Common myeloid progenitor, CD34-positive (primary cell): ENCODE data around the gene TEX13A. TPM values are rescaled to one million over a fixed set of nuclear protein-coding genes. Genes with fewer than 3 reads are reported as not detected.

Experiments used
- CTCF ChIA-PET: fragments of 350-600 bp; sonication (Branson Sonifier 250); formaldehyde crosslinking; loops from one replicate; lab custom pipeline; 2021; ENCODE audit warnings: antibody characterized with exemption; lab: Charles Lee
- POLR2A ChIA-PET: fragments of 350-600 bp; sonication (Branson Sonifier 250); formaldehyde crosslinking; loops from one replicate; lab custom pipeline; 2021; ENCODE audit warnings: antibody characterized with exemption; lab: Charles Lee
- DNase-seq, 3 donors: peaks; one replicate each; pipeline versions ENCODE4 v3.0.0 to v3.0.0-alpha.2; 2013
- H3K27ac ChIP-seq, 2 experiments: 1 replicate in 1 of 2; 2 replicates in 1 of 2; pipeline ENCODE4 v1.7.0; 2013; ENCODE audit warnings: inconsistent platforms in 2 of 2, low read length in 2 of 2, mild to moderate bottlenecking in 2 of 2, low read depth in 1 of 2, moderate library complexity in 1 of 2; ENCODE audit not compliant: severe bottlenecking in 2 of 2, insufficient read depth in 1 of 2, poor library complexity in 1 of 2
- H3K27me3 ChIP-seq, 5 experiments: replicated peaks in 2 of 5; 1 replicate in 3 of 5; 2 replicates in 2 of 5; pipeline versions ENCODE4 v1.6.1 to v1.7.0; 2013; ENCODE audit warnings: low read length in 4 of 5, mild to moderate bottlenecking in 2 of 5, moderate library complexity in 2 of 5, inconsistent platforms in 1 of 5; ENCODE audit not compliant: insufficient read depth in 5 of 5, control insufficient read depth in 4 of 5
- H3K36me3 ChIP-seq, 4 experiments: 1 replicate in 2 of 4; 2 replicates in 2 of 4; pipeline versions ENCODE4 v1.6.1 to v1.7.0; 2013; ENCODE audit warnings: low read length in 3 of 4, control low read depth in 1 of 4, mild to moderate bottlenecking in 1 of 4; ENCODE audit not compliant: control insufficient read depth in 4 of 4, insufficient read depth in 4 of 4
- H3K4me1 ChIP-seq, 4 experiments: 1 replicate in 3 of 4; 2 replicates in 1 of 4; pipeline versions ENCODE4 v1.6.1 to v1.7.1; 2013; ENCODE audit warnings: low read length in 3 of 4, mild to moderate bottlenecking in 3 of 4, control low read depth in 1 of 4, inconsistent platforms in 1 of 4, moderate library complexity in 1 of 4; ENCODE audit not compliant: control insufficient read depth in 4 of 4, insufficient read depth in 4 of 4; ENCODE audit errors: control extremely low read depth in 1 of 4
- H3K4me3 ChIP-seq, 7 experiments: 1 replicate in 4 of 7; 2 replicates in 3 of 7; pipeline versions ENCODE4 v1.5.1 to v1.7.0; 2013; ENCODE audit warnings: mild to moderate bottlenecking in 7 of 7, low read length in 6 of 7, moderate library complexity in 6 of 7, inconsistent platforms in 2 of 7, low read depth in 2 of 7, control low read depth in 1 of 7; ENCODE audit not compliant: insufficient read depth in 4 of 7, control insufficient read depth in 1 of 7; ENCODE audit errors: extremely low read depth in 1 of 7
- H3K9me3 ChIP-seq, 5 experiments: 1 replicate in 4 of 5; 2 replicates in 1 of 5; pipeline versions ENCODE4 v1.6.1 to v1.7.1; 2013; ENCODE audit warnings: low read length in 4 of 5, mild to moderate bottlenecking in 2 of 5, inconsistent platforms in 1 of 5, low read depth in 1 of 5, moderate library complexity in 1 of 5; ENCODE audit not compliant: control insufficient read depth in 4 of 5, insufficient read depth in 2 of 5; ENCODE audit errors: control extremely low read depth in 1 of 5
- WGBS: methylation state at CpG from one replicate; pipeline ENCODE4 v1.1.5; 2013; ENCODE audit not compliant: insufficient coverage; 5-methylcytosine and 5-hydroxymethylcytosine counted together
- polyA plus RNA-seq: library from polyadenylated mRNA; unstranded; fragments of 120-200 nt; gene quantifications from one replicate; pipeline ENCODE4 v1.2.1, GENCODE V29; 2013

The TEX13A gene
- polyA plus RNA-seq: not detected

GRCh38 chrX:105220636-105221035, at the start of gene TEX13A:
TEX13A (minus strand) TSS chrX:105220694; CDS start chrX:105220397, 297 bp downstream.
- H3K9me3 ChIP-seq: no peaks in the 10 kb centered on the region
- no peaks in the 10 kb centered on the region for H3K36me3 ChIP-seq
- no peak within 1 kb of the TSS for H3K27ac ChIP-seq
- WGBS: no CpG with 5 or more reads among the region's 7 CpGs
- H3K27me3 ChIP-seq: no peaks in the 10 kb centered on the region
- DNase-seq: no peak
- H3K4me1 ChIP-seq: no peaks in the 10 kb centered on the region
- ChIA-PET CTCF (no interaction called here), POLR2A (no interaction called here)
- H3K4me3 ChIP-seq: no peak within 1 kb of the TSS

DNA sequence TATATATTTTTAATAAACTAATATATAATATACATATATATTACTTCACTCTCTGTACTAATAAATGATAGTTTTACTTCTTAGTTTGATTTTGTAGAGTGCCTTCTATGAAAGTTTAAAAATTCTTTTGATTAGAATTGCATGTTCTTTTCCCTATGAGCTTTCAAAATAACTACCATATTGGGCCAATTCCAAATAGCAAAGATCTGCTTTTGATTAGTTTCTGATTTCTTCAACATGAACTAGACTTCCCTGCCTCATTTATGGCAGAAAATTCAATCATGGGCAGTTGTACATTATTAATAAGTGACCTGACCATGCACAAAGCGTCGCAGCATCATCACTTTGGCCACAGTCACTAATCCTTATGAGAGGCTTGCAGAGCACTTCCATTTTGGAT, 48.9 kb upstream of the TEX13A start:
- CTCF ChIA-PET: no interaction called here
- Histone ChIP-seq H3K4me1 (no peaks in the 10 kb centered on the region), H3K9me3 (no peaks in the 10 kb centered on the region), H3K27ac (no peak overlapping the region), H3K4me3 (no peak overlapping the region), H3K27me3 (no peaks in the 10 kb centered on the region), H3K36me3 (no peaks in the 10 kb centered on the region)
- WGBS: no CpG with 5 or more reads among the region's 2 CpGs
- POLR2A ChIA-PET: no interaction called here
- no peak for DNase-seq

GRCh38 chrX:105267167-105267566, 46.7 kb upstream of the TEX13A start:
- H3K4me1 ChIP-seq: no peaks in the 10 kb centered on the region
- H3K27me3 ChIP-seq: no peaks in the 10 kb centered on the region
- CTCF ChIA-PET: no interaction called here
- no peak for DNase-seq
- H3K4me3 ChIP-seq: no peak overlapping the region
- 100% methylated on average over 1 of the region's 2 CpGs for WGBS
- H3K9me3 ChIP-seq: no peaks in the 10 kb centered on the region
- POLR2A ChIA-PET: no interaction called here
- H3K36me3 ChIP-seq: no peaks in the 10 kb centered on the region
- H3K27ac ChIP-seq: no peak overlapping the region

- DNase-seq: no peak
- POLR2A ChIA-PET: no interaction called here
- H3K9me3 ChIP-seq: no peaks in the 10 kb centered on the region
- no peaks in the 10 kb centered on the region for H3K27me3 ChIP-seq
- CTCF ChIA-PET: no interaction called here
- no CpG with 5 or more reads among the region's 1 CpG for WGBS
- H3K4me1 ChIP-seq: no peaks in the 10 kb centered on the region
- no peak overlapping the region for H3K27ac ChIP-seq
- no peak overlapping the region for H3K4me3 ChIP-seq
- H3K36me3 ChIP-seq: no peaks in the 10 kb centered on the region
These were observed 46.0 kb upstream of the TEX13A start for GRCh38 chrX:105266456-105266855.

DNA sequence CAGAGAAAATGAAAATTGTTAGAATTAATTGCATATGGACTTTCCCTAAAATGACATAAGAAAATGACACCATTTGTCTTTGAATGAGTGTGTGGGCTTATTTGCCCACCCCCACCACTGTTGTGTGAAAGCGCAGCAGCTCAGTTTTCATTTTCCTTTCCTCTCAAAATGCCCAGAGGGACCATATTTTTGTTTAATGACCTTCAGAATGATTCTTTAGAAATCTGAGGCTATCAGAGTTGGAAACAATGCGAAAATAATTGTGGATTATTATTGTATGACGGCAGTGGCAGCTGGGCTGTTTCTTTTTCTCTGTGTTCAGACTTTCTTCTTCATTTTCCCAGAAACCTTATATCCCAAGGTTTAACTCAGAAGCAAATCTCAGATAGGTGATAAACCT, 44.6 kb upstream of the TEX13A start:
- WGBS: no CpG with 5 or more reads among the region's 3 CpGs

DNA sequence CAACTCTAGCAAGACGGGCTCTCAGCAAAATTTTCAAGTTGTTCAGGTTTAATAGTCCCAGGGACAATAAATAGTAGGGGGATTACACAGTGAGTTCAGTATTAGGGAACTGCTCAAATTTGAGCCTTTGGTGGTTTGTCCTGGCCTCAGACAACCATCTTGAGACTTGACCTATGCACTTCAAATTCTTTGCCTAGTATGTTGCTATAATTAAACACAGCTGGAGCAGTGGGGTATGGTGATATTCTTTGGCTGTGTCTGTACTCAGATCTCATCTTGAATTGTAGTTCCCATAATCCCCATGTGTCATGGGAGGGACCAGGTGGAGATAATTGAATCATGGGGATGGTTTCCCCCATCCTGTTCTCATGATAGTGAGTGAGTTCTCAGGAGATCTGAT, 43.3 kb upstream of the TEX13A start:
- no peak for DNase-seq
- Histone ChIP-seq H3K4me3 (no peak overlapping the region), H3K36me3 (no peaks in the 10 kb centered on the region), H3K9me3 (no peaks in the 10 kb centered on the region), H3K4me1 (no peaks in the 10 kb centered on the region), H3K27ac (no peak overlapping the region), H3K27me3 (no peaks in the 10 kb centered on the region)
- WGBS: 89% methylated on average over 1 of the region's 1 CpG
- ChIA-PET CTCF (no interaction called here), POLR2A (no interaction called here)

More for the DNA sequence above, 44.6 kb upstream of the TEX13A start:
- H3K4me3 ChIP-seq: no peak overlapping the region
- H3K9me3 ChIP-seq: no peaks in the 10 kb centered on the region
- H3K27me3 ChIP-seq: no peaks in the 10 kb centered on the region
- POLR2A ChIA-PET: no interaction called here
- CTCF ChIA-PET: no interaction called here
- no peaks in the 10 kb centered on the region for H3K36me3 ChIP-seq
- no peak overlapping the region for H3K27ac ChIP-seq
- H3K4me1 ChIP-seq: no peaks in the 10 kb centered on the region
- no peak for DNase-seq

- H3K27ac ChIP-seq: no peak overlapping the region
- H3K4me1 ChIP-seq: no peaks in the 10 kb centered on the region
- CTCF ChIA-PET: no interaction called here
- no peak for DNase-seq
- WGBS: 100% methylated on average over 1 of the region's 2 CpGs
- no peaks in the 10 kb centered on the region for H3K36me3 ChIP-seq
- H3K27me3 ChIP-seq: no peaks in the 10 kb centered on the region
- no peak overlapping the region for H3K4me3 ChIP-seq
- no peaks in the 10 kb centered on the region for H3K9me3 ChIP-seq
- POLR2A ChIA-PET: no interaction called here
These were observed 42.7 kb upstream of the TEX13A start for GRCh38 chrX:105263171-105263570.
